Tibial artery (tissue), 4 donors: ENCODE results near the gene ADARB2.
"Not testable (repeated sequence)": the region's sequence is repeated elsewhere in the genome, so short reads cannot be mapped to it uniquely, and the experiment has no call there.

Source experiments
- DNase-seq, 2 donors: peaks; one replicate each; pipeline ENCODE4 v3.0.0-alpha.2; 2019
- H3K27ac ChIP-seq, 2 donors: fragments of 200-600 bp; sonication (generic) in 1 of 2; 1 replicate in 1 of 2; 2 replicates in 1 of 2; pipeline ENCODE4 v1.5.1; 2018 to 2019; ENCODE audit warnings: mild to moderate bottlenecking in 1 of 2
- H3K27me3 ChIP-seq, 2 donors: fragments of 200-600 bp; sonication (generic) in 1 of 2; one replicate each; pipeline versions ENCODE4 v1.5.1 to v1.6.0; 2016 to 2019
- H3K36me3 ChIP-seq, 3 donors: fragments of 200-600 bp; sonication (generic) in 2 of 3; one replicate each; pipeline ENCODE4 v1.5.1; 2016 to 2019; ENCODE audit warnings: mild to moderate bottlenecking in 2 of 3
- H3K4me1 ChIP-seq, 4 donors: fragments of 200-600 bp; sonication (generic) in 2 of 4; 1 replicate in 3 of 4; 2 replicates in 1 of 4; pipeline ENCODE4 v1.5.1; 2016 to 2019
- H3K4me3 ChIP-seq, 2 donors: fragments of 200-600 bp; sonication (generic) in 1 of 2; 1 replicate in 1 of 2; 2 replicates in 1 of 2; pipeline ENCODE4 v1.5.1; 2018 to 2019; ENCODE audit warnings: mild to moderate bottlenecking in 2 of 2
- H3K9me3 ChIP-seq, 3 donors: fragments of 200-600 bp; sonication (generic) in 1 of 3; one replicate each; pipeline ENCODE4 v1.5.1; 2016 to 2019
- CTCF ChIP-seq, 2 experiments: fragments of 200-600 bp in 1 of 2; fragments of 450-650 bp in 1 of 2; IDR thresholded peaks; one replicate each; pipeline ENCODE4 v1.5.1; 2017 to 2019; ENCODE audit warnings: antibody characterized with exemption in 2 of 2, mild to moderate bottlenecking in 1 of 2, moderate library complexity in 1 of 2
- intact Hi-C: fragments of 100-400 bp; cut with DNase I; formaldehyde crosslinking; loops from one replicate; pipeline ENCODE4 v1.15.0; 2023; ENCODE audit warnings: low total_unique reads

ADARB2 gene

GRCh38 chr10:1776127-1776662 lies 38.9 kb upstream of the ADARB2 start:
- Histone ChIP-seq H3K27ac (no peak overlapping the region), H3K4me3 (no peak overlapping the region), H3K36me3 (no peaks in the 10 kb centered on the region), H3K27me3 (no peaks in the 10 kb centered on the region), H3K9me3 (no peaks in the 10 kb centered on the region), H3K4me1 (no peaks in the 10 kb centered on the region)
- intact Hi-C loops, result no loop called here
- no peak for DNase-seq
- TF ChIP-seq CTCF (IDR thresholded peaks at IDR 0.05), result no peak

- intact Hi-C loops, result no loop called here
- TF ChIP-seq CTCF (IDR thresholded peaks at IDR 0.05), result no peak
- Histone ChIP-seq H3K4me3 (no peak overlapping the region), H3K9me3 (no peaks in the 10 kb centered on the region), H3K36me3 (no peaks in the 10 kb centered on the region), H3K27ac (no peak overlapping the region), H3K27me3 (no peaks in the 10 kb centered on the region), H3K4me1 (no peaks in the 10 kb centered on the region)
- DNase-seq, result no peak
Measured at GRCh38 chr10:1774796-1775195, 37.5 kb upstream of the ADARB2 start.

- H3K27ac ChIP-seq, H3K9me3 ChIP-seq, DNase-seq, H3K4me3 ChIP-seq, H3K27me3 ChIP-seq, H3K4me1 ChIP-seq, H3K36me3 ChIP-seq, intact Hi-C loops: not testable (repeated sequence)
Measured at GRCh38 chr10:1773204-1773603, 35.9 kb upstream of the ADARB2 start.

- Histone ChIP-seq H3K36me3 (no peaks in the 10 kb centered on the region), H3K27ac (no peak overlapping the region)
Measured at GRCh38 chr10:1766049-1766448, 28.7 kb upstream of the ADARB2 start.

GRCh38 chr10:1762076-1762475 lies 24.8 kb upstream of the ADARB2 start:
- no peak for TF ChIP-seq CTCF (IDR thresholded peaks at IDR 0.05)
- H3K4me3 ChIP-seq, result no peak overlapping the region
- H3K27ac ChIP-seq, result no peak overlapping the region
- no peak for DNase-seq
- no peaks in the 10 kb centered on the region for H3K36me3 ChIP-seq
- H3K27me3 ChIP-seq, result no peaks in the 10 kb centered on the region
- H3K4me1 ChIP-seq, result no peaks in the 10 kb centered on the region
- intact Hi-C loops, result no loop called here
- H3K9me3 ChIP-seq, result peaks cover 0 to 5% (median 4%) of the 10 kb centered on the region in 3 donors

More at GRCh38 chr10:1766049-1766448, 28.7 kb upstream of the ADARB2 start:
- Histone ChIP-seq H3K9me3 (no peaks in the 10 kb centered on the region), H3K4me1 (no peaks in the 10 kb centered on the region), H3K4me3 (no peak overlapping the region), H3K27me3 (no peaks in the 10 kb centered on the region)
- DNase-seq, result no peak
- intact Hi-C loops, result no loop called here
- TF ChIP-seq CTCF (IDR thresholded peaks at IDR 0.05), result no peak

GRCh38 chr10:1754506-1755153 lies 17.3 kb upstream of the ADARB2 start:
- TF ChIP-seq CTCF (IDR thresholded peaks at IDR 0.05), result no peak
- Histone ChIP-seq H3K36me3 (no peaks in the 10 kb centered on the region), H3K4me1 (no peaks in the 10 kb centered on the region), H3K27me3 (peaks cover 0 to 5% of the 10 kb centered on the region in 2 donors), H3K27ac (no peak overlapping the region), H3K4me3 (no peak overlapping the region), H3K9me3 (peaks cover 0 to 9% (median 5%) of the 10 kb centered on the region in 3 donors)
- no peak for DNase-seq
- intact Hi-C loops, result no loop called here
